ENCODE measurements around the gene PMPCA.

The PMPCA gene

DNA sequence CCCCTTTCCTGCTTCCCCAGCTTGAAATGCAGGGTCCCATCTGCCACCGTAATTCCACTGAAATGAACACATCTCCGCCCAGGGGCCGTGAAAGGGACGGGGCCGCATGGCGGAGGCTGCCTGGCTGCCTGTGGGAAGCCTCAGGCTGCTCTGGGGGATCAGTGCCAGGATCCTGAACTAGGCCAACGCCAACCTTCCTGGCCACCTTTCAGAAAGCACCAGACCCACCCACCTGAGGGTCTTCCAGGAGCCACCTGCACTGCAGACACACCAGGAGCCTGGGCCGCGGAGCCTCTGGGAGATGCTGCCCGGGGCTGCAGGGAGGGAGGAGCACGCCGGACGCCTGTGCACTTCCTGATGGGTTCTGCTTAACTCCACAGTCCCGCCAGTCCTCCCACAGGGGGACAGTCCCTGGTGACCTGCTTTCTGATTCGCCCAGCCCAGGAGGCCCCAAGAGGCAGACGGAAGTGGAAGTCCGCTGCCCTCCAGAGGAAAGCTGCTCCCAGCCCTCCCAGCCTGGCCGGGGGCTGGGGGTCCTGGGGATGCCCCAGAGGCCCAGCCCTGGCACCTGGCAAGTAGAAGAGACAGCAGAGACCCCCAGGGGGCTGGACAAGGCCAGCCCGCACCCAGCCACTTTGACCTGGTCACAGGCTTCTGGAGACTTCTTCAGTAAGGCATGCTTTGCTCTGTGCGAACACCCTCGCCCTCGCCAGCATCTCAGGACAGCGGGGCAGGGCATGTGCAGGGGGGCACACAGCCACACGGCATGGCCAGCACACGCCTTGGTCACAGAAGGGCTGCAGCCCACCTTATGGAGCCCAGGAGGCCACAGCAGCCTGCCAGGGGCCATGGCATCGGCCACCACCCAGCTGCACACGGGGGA is 36.9 kb upstream of the PMPCA start, which contains the start of gene CARD9:
TSS of gene CARD9 (minus strand) at position 370 of the 883 bp plus-strand sequence. CDS start 1,591 bp downstream, outside the sequence.
- peak; percentile 73 for DNase-seq (ENCODE audit: low spot score)

DNA sequence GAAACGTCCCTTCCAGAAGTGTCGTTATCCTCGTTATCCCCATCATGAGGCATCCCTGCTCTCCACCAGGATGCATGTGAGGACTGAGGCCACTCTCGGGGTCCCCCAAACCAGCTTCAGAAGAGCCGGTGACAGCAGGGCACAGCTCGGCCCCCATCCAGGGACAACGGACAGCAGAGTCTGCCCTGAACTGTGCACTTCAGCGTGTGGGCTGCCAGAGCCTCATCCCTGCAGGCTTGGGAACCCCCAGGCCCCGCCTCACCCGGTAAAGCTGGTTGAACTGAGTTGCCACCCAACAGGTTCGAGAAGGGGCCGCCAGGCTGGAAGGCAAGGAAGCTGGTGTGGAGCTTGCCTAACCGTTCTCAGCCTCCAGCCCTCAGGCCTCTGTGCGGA is 36.3 kb upstream of the PMPCA start:
- DNase-seq (ENCODE audit: low spot score), result no peak

- no peak for DNase-seq (ENCODE audit: low spot score)
These were observed 35.4 kb upstream of the PMPCA start for GRCh38 chr9:136375096-136375495.

- no peak for DNase-seq (ENCODE audit: low spot score)
These were observed 34.0 kb upstream of the PMPCA start for GRCh38 chr9:136376457-136376856.

GRCh38 chr9:136377341-136378169 is 32.9 kb upstream of the PMPCA start:
- no peak for DNase-seq (ENCODE audit: low spot score)

DNA sequence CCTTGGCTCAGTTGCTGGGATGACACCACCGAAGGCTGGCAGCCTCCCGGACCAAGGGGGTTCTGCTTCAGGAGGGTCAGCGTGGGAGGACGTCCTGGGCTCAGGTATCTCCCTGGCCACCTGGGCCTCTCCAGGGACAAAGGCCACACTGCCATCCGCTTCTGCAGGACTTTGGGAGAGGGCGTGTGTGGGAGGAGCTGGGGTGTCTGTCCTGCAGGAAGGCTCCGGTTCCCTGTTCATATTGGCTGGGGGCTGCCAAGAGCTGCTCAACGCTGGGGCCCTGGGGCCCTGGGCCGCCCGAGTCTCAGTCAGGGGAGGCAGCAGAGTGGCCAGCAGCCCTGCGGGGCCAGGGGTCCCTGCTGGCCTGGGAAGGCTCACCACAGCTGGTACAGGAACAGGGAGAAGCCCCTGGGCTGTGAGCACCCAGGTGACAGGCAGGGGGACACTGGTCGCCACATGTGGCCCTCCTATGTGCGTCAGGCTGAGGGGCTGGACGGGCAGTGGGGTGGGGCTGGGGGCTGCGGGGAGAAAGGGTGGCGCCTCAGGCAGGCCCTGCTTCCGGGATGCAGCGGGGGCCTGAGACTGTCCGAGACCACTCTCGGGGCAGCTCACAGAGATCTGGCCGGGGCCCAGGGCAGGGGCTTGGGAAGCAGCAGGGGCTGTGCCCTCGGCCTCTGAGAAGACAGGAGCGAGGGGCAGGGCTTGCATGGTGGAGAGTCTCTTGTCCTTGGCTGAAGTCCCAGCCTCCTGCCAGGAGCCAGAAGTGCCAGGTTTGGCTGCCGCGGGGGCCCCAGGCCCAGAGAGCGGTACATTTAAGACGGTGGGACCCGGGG is 32.1 kb upstream of the PMPCA start:
- peak; percentile 47 for DNase-seq (ENCODE audit: low spot score)

DNA sequence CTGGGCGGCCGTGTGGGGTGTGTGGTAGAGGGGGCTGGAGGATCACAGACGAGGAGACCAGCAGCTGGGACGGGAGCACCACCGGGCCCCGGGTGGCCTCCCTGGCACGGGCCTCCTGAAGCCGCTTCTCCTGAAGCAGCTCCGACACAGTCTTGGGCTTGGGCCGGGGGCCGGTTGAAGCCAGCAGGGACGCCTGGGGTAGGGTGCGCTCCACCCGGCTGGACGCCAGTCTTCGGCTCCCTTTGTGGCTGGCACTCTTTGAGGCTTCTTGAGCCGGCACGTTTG is 31.5 kb upstream of the PMPCA start:
- DNase-seq (ENCODE audit: low spot score), result no peak

DNA sequence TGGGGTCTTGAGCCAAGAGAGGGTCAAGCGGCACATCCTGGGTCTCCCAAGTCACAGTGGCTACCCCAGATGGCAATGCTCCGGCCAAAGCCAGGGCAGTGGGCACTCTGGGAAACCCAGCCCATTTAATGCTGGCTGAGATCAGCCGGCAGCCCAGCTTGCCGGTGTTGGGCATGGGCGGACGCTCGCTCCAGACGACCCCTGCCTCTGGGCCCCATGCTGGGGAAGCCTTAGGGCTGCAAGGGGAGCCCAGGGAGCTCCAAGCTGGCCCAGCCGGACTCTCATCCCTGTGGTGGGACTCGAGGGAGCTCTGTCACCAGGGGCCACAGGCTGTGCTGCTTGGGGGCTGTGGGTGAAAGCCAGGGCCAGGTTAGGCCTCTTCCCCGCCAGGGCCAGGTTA is 31.1 kb upstream of the PMPCA start:
- DNase-seq (ENCODE audit: low spot score), result no peak

GRCh38 chr9:136379891-136380290 is 30.6 kb upstream of the PMPCA start:
- no peak for DNase-seq (ENCODE audit: low spot score)

- DNase-seq (ENCODE audit: low spot score), result no peak
These were observed 30.1 kb upstream of the PMPCA start for GRCh38 chr9:136380381-136380780.

DNA sequence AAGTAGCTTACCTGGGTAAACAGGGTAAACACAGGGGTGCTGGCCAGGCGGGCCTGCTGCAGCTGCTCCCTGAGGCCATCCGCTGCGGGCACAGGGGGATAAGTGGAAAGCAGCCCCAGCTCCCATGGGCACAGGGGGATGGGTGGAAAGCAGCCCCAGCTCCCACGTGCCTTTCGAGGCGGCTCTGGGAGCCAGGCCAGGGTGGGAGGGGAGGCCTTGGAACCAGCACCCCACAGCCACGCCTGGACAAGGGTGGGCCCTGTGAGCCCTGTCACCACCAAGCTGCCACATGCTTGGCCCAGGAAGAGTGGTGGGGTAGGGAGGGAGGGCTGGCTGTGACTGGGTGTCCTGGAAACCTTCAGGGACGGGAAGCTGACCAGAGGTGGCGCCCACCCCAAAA is 29.1 kb upstream of the PMPCA start:
- no peak for DNase-seq (ENCODE audit: low spot score)

GRCh38 chr9:136381966-136382513 is 28.4 kb upstream of the PMPCA start:
- no peak for DNase-seq (ENCODE audit: low spot score)

GRCh38 chr9:136383436-136383835 is 27.0 kb upstream of the PMPCA start:
- DNase-seq (ENCODE audit: low spot score), result no peak

- no peak for DNase-seq (ENCODE audit: low spot score)
These were observed 25.4 kb upstream of the PMPCA start for GRCh38 chr9:136385015-136385414.

DNA sequence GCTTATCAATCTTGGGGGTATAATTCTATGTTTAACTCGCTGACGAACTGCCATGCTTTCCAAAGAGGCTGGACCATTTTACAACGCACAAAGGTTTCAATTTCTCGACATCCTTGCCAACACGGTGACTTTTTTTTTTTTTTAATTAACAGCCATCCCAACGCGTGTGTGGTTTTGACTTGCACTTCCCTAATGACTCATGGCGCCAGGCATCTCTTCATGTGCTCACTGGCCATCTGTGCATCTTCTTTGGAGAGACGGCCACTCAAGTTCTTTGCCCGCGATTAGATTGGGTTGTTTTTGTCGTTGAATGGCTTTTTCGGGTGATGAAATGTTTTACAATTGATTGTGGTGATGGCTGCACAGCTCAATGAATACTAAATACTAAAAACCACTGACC is 24.4 kb upstream of the PMPCA start:
- DNase-seq (ENCODE audit: low spot score), result no peak

DNA sequence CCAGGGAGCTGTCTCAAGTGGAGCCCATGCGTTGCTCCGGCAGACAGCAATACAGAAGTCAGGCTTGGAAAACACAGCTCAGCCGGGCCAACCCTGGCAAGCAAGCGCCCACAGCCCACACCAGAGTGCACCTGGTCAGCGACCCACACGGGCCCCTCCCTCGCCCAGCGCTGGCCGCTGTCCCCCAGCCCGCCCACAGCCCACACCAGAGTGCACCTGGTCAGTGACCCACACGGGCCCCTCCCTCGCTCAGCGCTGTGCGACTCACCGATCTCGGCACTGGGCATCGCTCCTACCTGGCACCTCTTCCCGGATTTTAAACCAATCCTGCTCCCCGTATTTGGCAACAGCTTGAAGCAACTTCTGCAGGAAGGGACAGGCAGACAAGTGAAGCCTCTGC is 23.2 kb upstream of the PMPCA start:
- no peak for DNase-seq (ENCODE audit: low spot score)

DNA sequence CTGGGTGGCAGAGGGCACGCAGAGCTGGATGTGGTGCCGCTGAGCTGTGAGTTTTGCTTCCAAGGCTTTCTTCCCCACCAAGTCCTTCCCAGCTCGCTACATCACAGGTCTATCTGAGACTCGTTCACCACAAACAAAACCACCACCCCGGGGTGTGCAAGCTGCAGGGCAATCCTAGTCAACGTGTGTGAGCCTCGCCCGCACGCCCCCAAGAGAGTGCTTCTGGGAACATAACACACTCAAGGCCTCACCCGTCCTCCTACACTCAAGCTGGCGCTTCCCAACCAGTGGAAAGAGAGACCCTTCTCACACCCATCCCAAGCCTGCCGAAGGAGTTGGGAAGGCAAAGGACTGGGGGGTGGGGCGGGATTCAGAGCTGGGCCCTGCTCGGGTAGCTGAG is 21.1 kb upstream of the PMPCA start:
- DNase-seq (ENCODE audit: low spot score), result no peak

- DNase-seq (ENCODE audit: low spot score), result no peak
These were observed 18.5 kb upstream of the PMPCA start for GRCh38 chr9:136391737-136392537.

DNA sequence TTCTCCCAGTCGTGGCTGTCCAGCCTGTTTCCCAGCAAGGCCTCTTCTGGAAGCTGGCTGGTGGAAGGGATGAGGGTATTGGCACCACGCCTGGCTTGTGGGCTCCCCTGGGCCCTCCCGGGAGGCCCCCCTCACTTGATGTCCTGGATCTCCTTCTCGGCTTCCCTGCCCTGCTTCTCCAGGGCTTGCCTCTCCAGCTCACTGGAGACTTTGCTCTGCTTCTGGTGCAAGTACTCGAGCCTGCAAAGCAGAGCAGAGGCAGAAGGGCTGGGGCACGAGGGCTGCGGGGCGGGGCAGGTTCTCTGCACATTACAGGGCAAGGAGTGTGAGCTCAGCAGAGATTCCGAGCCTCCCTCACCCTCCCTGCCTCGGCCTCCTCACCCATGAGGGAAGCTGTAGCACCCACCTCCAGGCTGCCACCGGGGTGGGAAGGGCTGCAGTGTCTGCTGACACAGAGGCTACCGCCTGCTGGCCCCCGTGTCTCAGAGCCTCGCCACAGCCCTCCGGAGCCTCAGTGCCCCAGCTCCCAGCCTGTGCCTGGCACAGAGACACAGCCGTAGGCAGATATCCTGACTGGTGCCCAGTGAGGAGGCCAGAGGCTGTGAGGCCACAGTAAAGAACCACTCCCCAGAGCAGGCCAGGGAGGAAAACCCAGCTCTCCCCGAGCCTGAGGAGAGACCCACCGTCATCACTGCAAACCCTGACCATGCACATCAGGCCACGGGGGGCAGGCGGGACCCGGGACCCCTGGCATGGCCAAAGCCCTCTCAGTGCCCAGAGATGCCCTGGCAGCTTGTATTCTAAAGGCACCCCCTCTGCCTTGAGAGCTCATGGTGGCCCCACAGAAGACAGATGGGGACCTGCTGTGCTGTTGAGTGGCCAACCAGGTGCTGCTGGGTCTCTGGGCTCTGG is 17.7 kb upstream of the PMPCA start:
- DNase-seq (ENCODE audit: low spot score), result no peak

DNA sequence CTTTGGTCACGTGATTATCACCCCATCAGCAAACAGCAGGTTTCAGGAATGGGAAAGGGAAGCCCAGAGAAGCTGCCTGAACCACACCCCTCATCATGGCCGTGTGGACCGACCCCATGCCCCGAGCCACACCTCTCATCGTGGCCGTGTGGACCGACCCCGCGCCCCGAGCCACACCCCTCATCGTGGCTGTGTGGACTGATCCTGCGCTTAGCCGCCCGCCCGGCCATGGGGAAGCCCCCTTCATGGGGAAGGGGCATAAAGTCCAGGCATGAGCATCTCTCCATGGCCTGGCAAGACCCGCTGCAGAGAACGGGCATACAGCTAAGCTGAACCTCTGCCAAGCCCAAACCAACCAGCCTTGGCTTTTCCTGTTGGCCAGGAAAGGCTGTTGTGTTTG is 16.9 kb upstream of the PMPCA start:
- no peak for DNase-seq (ENCODE audit: low spot score)
